GM12878 (cell line): ENCODE results near the gene NSL1. TPM values are rescaled to one million over a fixed set of nuclear protein-coding genes. Genes with fewer than 3 reads are reported as not detected.

Experiments used
- ATAC-seq: fragments of 200-7000 bp; cut with Tn5 transposase; 3 replicates; pipeline ENCODE4 v1.9.1; 2020; ENCODE audit warnings: mild to moderate bottlenecking, moderate library complexity
- BruUV-seq: library from RNA; stranded (reverse); fragments of 400-500 nt; replicated peaks from 2 replicates; lab custom pipeline; 2021; lab: Mats Ljungman, UMichigan
- CTCF ChIA-PET: fragments of 300-600 bp; sonication (Branson Sonifier 250); formaldehyde crosslinking; extraction: SDS; loops from one replicate; lab custom pipeline; 2021; ENCODE audit warnings: inconsistent platforms; lab: Yijun Ruan, JAX
- POLR2A ChIA-PET: fragments of 350-600 bp; formaldehyde crosslinking; extraction: SDS; loops from one replicate; lab custom pipeline; 2021; ENCODE audit warnings: inconsistent platforms; lab: Charles Lee
- RAD21 ChIA-PET: fragments of 300-600 bp; sonication (Branson Sonifier 250); formaldehyde crosslinking; loops from one replicate; lab custom pipeline; 2023; ENCODE audit warnings: antibody characterized with exemption; ENCODE audit not compliant: unreplicated experiment; lab: Charles Lee
- SMC1A ChIA-PET: fragments of 300-600 bp; sonication (Branson Sonifier 250); formaldehyde crosslinking; loops from one replicate; lab custom pipeline; 2023; ENCODE audit not compliant: unreplicated experiment, uncharacterized antibody; lab: Charles Lee
- DNase-seq: peaks from one replicate; pipeline ENCODE4 v3.0.0-alpha.2; 2011; ENCODE audit warnings: low read depth, low spot score
- FAIRE-seq: peaks from 3 replicates; lab custom pipeline; 2011; peaks lifted over from hg19 to GRCh38; lab: Jason Lieb, UNC
- H2AFZ ChIP-seq: 2 replicates; pipeline ENCODE4 v1.6.0; 2011; ENCODE audit warnings: low read depth, low read length, control low read depth; ENCODE audit not compliant: control insufficient read depth
- H3K27ac ChIP-seq: 2 replicates; pipeline ENCODE4 v1.5.1; 2011; ENCODE audit warnings: control low read depth; ENCODE audit not compliant: control insufficient read depth, insufficient read depth
- H3K27me3 ChIP-seq, 2 experiments: replicated peaks in 1 of 2; 2 replicates each; pipeline versions ENCODE4 v1.6.0 to v1.6.1; 2011; ENCODE audit warnings: low read length in 1 of 2; ENCODE audit not compliant: control insufficient read depth in 2 of 2, insufficient read depth in 2 of 2
- H3K36me3 ChIP-seq, 2 experiments: 2 replicates each; pipeline ENCODE4 v1.5.1; 2011; ENCODE audit warnings: low read length in 1 of 2; ENCODE audit not compliant: control insufficient read depth in 2 of 2, insufficient read depth in 2 of 2
- H3K4me1 ChIP-seq: 2 replicates; pipeline ENCODE4 v1.6.1; 2011; ENCODE audit warnings: mild to moderate bottlenecking, low read length, moderate library complexity, mixed read lengths; ENCODE audit not compliant: control insufficient read depth, insufficient read depth
- H3K4me2 ChIP-seq: 2 replicates; pipeline ENCODE4 v1.6.0; 2011; ENCODE audit warnings: control low read depth; ENCODE audit not compliant: control insufficient read depth, insufficient read depth
- H3K4me3 ChIP-seq: fragments of 200-600 bp; sonication (generic); 2 replicates; pipeline ENCODE4 v1.5.1; 2016
- H3K79me2 ChIP-seq: 2 replicates; pipeline ENCODE4 v1.6.0; 2011; ENCODE audit warnings: low read length; ENCODE audit not compliant: control insufficient read depth, insufficient read depth
- H3K9ac ChIP-seq: 2 replicates; pipeline ENCODE4 v1.8.0; 2011; ENCODE audit warnings: low read length, control low read depth, mixed read lengths; ENCODE audit not compliant: control insufficient read depth, insufficient read depth
- H3K9me3 ChIP-seq: replicated peaks from 3 replicates; pipeline ENCODE4 v1.5.1; 2011; ENCODE audit warnings: mild to moderate bottlenecking, low read length; ENCODE audit not compliant: control insufficient read depth, insufficient read depth
- H4K20me1 ChIP-seq: 2 replicates; pipeline ENCODE4 v1.6.0; 2011; ENCODE audit not compliant: control insufficient read depth, insufficient read depth
- CBFB ChIP-seq: IDR thresholded peaks from 2 replicates; pipeline ENCODE4 v1.6.1; 2016; ENCODE audit warnings: antibody characterized with exemption, low read depth
- CTCF ChIP-seq, 3 experiments: IDR thresholded peaks in 2 of 3; conservative IDR thresholded peaks in 1 of 3; 2 replicates each; pipeline ENCODE4 v1.5.1; 2011; ENCODE audit warnings: low read depth in 3 of 3, low read length in 3 of 3, mild to moderate bottlenecking in 3 of 3, control low read depth in 2 of 3, moderate library complexity in 2 of 3, inconsistent platforms in 1 of 3, mixed read lengths in 1 of 3; ENCODE audit not compliant: control insufficient read depth in 2 of 3, insufficient read depth in 1 of 3; ENCODE audit errors: extremely low read depth in 1 of 3
- HDAC2 ChIP-seq: fragments of 200-600 bp; sonication (generic); IDR thresholded peaks from 2 replicates; pipeline ENCODE4 v1.6.1; 2017
- HDAC6 ChIP-seq: fragments of 200-600 bp; sonication (generic); IDR thresholded peaks from one replicate; pipeline ENCODE4 v1.8.0; 2017; ENCODE audit warnings: antibody characterized with exemption; ENCODE audit not compliant: unreplicated experiment
- HDGF ChIP-seq: fragments of 450-650 bp; IDR thresholded peaks from 2 replicates; pipeline ENCODE4 v1.6.1; 2016; ENCODE audit warnings: antibody characterized with exemption
- IKZF2 ChIP-seq, 2 experiments: fragments of 450-650 bp; IDR thresholded peaks; 2 replicates each; pipeline ENCODE4 v1.6.1; 2017; ENCODE audit warnings: mild to moderate bottlenecking in 2 of 2, moderate library complexity in 2 of 2
- PAX5 ChIP-seq: IDR thresholded peaks from 2 replicates; pipeline ENCODE4 v1.6.1; 2011; ENCODE audit warnings: low read depth, low read length, borderline replicate concordance
- RBBP5 ChIP-seq: fragments of 200-600 bp; sonication (generic); conservative IDR thresholded peaks from 2 replicates; pipeline ENCODE4 v1.6.1; 2016
- SMC3 ChIP-seq: IDR thresholded peaks from 2 replicates; pipeline ENCODE4 v1.6.1; 2011; ENCODE audit warnings: low read length, improper control_type of control experiment, borderline replicate concordance
- SP1 ChIP-seq: IDR thresholded peaks from one replicate; pipeline ENCODE4 v1.6.1; 2011; ENCODE audit warnings: low read depth, low read length
- SREBF2 ChIP-seq: IDR thresholded peaks from 2 replicates; pipeline ENCODE4 v1.6.1; 2012; ENCODE audit warnings: mild to moderate bottlenecking, low read length
- SUZ12 ChIP-seq: fragments of 200-600 bp; sonication (generic); IDR thresholded peaks from one replicate; pipeline ENCODE4 v1.6.1; 2018; ENCODE audit warnings: antibody characterized with exemption, mild to moderate bottlenecking; ENCODE audit not compliant: unreplicated experiment
- TBL1XR1 ChIP-seq: IDR thresholded peaks from 2 replicates; pipeline ENCODE4 v1.6.1; 2012; ENCODE audit warnings: low read depth, low read length, improper control_type of control experiment
- WGBS: methylation state at CpG from one replicate; pipeline ENCODE4 v1.1.6; 2016; ENCODE audit warnings: low lambda C conversion rate; ENCODE audit not compliant: insufficient replicate concordance, insufficient coverage; ENCODE audit errors: missing lambda C conversion rate; 5-methylcytosine and 5-hydroxymethylcytosine counted together
- in situ Hi-C: fragments of 300-500 bp; cut with MboI; formaldehyde crosslinking; loops from 9 replicates; pipeline ENCODE4 v1.14.3; 2018; ENCODE audit warnings: mixed read lengths
- intact Hi-C: fragments of 100-400 bp; cut with micrococcal nuclease; formaldehyde crosslinking; loops from one replicate; pipeline ENCODE4 v1.14.2; 2022; ENCODE audit not compliant: unreplicated experiment
- polyA plus RNA-seq, 11 experiments: library from polyadenylated mRNA; depleted of rRNA in 4 of 11; unstranded in 6 of 11; stranded (reverse) in 5 of 11; fragments of >200 nt; fragmentation: Nextera tagmentation in 4 of 11; fragmentation: Illumina TruSeq in 1 of 11; extraction: Ambion mirVana in 4 of 11; extraction: Trizol in 1 of 11; gene quantifications; 1 replicate in 1 of 11; 2 replicates in 10 of 11; pipeline versions ENCODE4 v1.2.1 to v1.2.3, GENCODE V29; 2011 to 2016; ENCODE audit warnings: inconsistent platforms in 2 of 11, missing spikeins in 2 of 11, low read depth in 1 of 11
- total RNA-seq, 4 experiments: library from RNA; depleted of rRNA in 3 of 4; stranded (reverse); fragments of >200 nt in 3 of 4; fragmentation: Illumina TruSeq in 1 of 4; extraction: Trizol in 1 of 4; gene quantifications; 2 replicates each; pipeline versions ENCODE4 v1.2.1 to v1.2.3, GENCODE V29; 2013 to 2021
- TF ChIP-seq, protein P1 (sequence below): IDR thresholded peaks from 2 replicates; pipeline ENCODE4 v1.6.1; 2011; ENCODE audit warnings: low read depth, mild to moderate bottlenecking, low read length, moderate library complexity, borderline replicate concordance; ENCODE audit errors: extremely low read depth
- TF ChIP-seq, protein P2 (sequence below): IDR thresholded peaks from 2 replicates; pipeline ENCODE4 v1.6.1; 2012; ENCODE audit warnings: low read depth, low read length, improper control_type of control experiment

Gene NSL1
- total and polyA plus RNA-seq, 10 of the 15 experiments (the other 5 are each of a cell fraction or from before 2014, with no cell fraction given): 36.7 to 74.2 (median 46.4) TPM

- Histone ChIP-seq H3K27ac (no peak overlapping the region), H3K9ac (no peak overlapping the region), H3K4me2 (no peak overlapping the region), H3K36me3 (no peaks in the 10 kb centered on the region; a peak in 1 of 4 replicates), H2AFZ (no peak overlapping the region), H4K20me1 (no peaks in the 10 kb centered on the region), H3K4me3 (no peak overlapping the region), H3K27me3 (no peaks in the 10 kb centered on the region), H3K9me3 (no peaks in the 10 kb centered on the region), H3K79me2 (no peaks in the 10 kb centered on the region), H3K4me1 (peaks cover 29% of the 10 kb centered on the region)
- ChIA-PET CTCF (interaction anchor here (1.4 to 1.6 kb wide), 2 partner anchors 21 to 210 kb away, joined by 5 read pairs; no protein-coding TSS in a partner anchor), RAD21 (interaction anchor here (1.1 kb wide), 1 partner anchor 23 kb away, joined by 3 read pairs; no protein-coding TSS in a partner anchor), POLR2A (no interaction called here), SMC1A (interaction anchor here (0.7 to 1.7 kb wide), 3 partner anchors 9 to 13 kb away, joined by 3 to 7 read pairs (median 6); no protein-coding TSS in a partner anchor)
- in situ Hi-C loops: no loop called here
- intact Hi-C loops: no loop called here
- TF ChIP-seq SREBF2: no peak
- no peak for TF ChIP-seq SMC3
- TF ChIP-seq CTCF (IDR thresholded peaks at IDR 0.05 in 2 of 3, conservative IDR thresholded peaks at IDR 0.05 in 1 of 3; ENCODE audit: control insufficient read depth in 2 of 3, extremely low read depth in 1 of 3, insufficient read depth in 1 of 3, low read depth in 3 of 3, low read length in 3 of 3): no peak
- TF ChIP-seq, protein P1, sequence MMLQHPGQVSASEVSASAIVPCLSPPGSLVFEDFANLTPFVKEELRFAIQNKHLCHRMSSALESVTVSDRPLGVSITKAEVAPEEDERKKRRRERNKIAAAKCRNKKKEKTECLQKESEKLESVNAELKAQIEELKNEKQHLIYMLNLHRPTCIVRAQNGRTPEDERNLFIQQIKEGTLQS: no peak
- no peak for TF ChIP-seq PAX5
- TF ChIP-seq TBL1XR1: no peak
- TF ChIP-seq RBBP5: no peak
- no peak for TF ChIP-seq SP1
- TF ChIP-seq CBFB: no peak
- TF ChIP-seq HDAC2: no peak
- no peak for TF ChIP-seq SUZ12
- no peak for TF ChIP-seq IKZF2 (IDR thresholded peaks at IDR 0.05)
- TF ChIP-seq HDGF: no peak
- no peak for TF ChIP-seq HDAC6
- TF ChIP-seq, protein P2, sequence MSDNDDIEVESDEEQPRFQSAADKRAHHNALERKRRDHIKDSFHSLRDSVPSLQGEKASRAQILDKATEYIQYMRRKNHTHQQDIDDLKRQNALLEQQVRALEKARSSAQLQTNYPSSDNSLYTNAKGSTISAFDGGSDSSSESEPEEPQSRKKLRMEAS: no peak
- WGBS: 96% methylated on average over 2 of the region's 2 CpGs
- no TSS peak for BruUV-seq
- DNase-seq (no peak), FAIRE-seq (no peak), ATAC-seq (no peak)
Observed at GRCh38 chr1:212687811-212688210, 103.8 kb downstream of the NSL1 start.
